SK-N-MC (cell line): ENCODE measurements around the gene PLAC8.

Experiments
- FOXP2 ChIP-seq: optimal IDR thresholded peaks from 2 replicates; pipeline ENCODE3; 2011; ENCODE audit warnings: mild to moderate bottlenecking, moderate library complexity; ENCODE audit not compliant: insufficient read depth; ENCODE audit errors: extremely low read length, control extremely low read depth
- POLR2AphosphoS5 ChIP-seq: IDR thresholded peaks from 2 replicates; pipeline ENCODE4 v1.6.1; 2012; ENCODE audit warnings: mild to moderate bottlenecking, low read depth, low read length, borderline replicate concordance

DNA sequence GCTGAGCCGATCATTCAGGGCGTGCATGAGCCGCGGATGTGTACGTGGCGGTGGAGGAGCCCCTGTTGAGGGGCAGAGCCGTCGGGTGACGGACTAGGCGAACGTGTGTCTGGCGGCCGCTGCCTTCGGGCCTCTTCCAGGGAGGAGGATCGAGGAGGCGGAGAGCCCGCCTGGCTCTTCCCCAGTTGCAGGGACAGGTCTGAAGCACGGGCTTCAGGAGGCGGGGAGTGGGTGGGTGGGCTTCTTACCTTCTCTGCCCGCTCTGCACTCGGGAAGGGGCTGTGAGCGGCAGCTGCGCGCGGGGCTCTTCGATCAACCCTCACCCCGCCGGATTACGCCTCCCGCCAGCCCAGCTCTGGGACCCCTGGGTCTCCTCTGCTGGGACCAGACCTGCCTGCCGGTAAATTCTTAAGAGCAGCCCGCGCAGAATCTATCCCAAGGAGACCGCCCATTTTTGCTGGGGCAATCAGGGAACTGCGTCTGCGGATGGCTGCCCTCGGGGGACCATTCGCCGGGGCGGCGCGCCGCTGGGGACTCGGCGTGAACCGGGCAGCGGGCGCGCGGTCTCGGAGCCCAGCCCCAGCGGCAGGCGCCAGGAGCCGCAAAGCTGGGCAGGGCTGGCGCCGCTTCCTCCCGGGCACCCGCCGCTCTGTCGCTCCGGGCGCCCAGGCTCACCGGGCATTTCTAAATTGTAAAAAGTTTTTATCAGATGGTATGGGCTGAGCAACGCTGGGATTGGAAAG is 4.9 kb downstream of the PLAC8 start:
- peak; percentile 58 for TF ChIP-seq POLR2AphosphoS5
- TF ChIP-seq FOXP2: no peak
